WTC11 (cell line): Measurements from ENCODE around the gene TH. TPM values are rescaled to one million over a fixed set of nuclear protein-coding genes. Genes with fewer than 3 reads are reported as not detected.
A peak's percentile ranks its signal among the peaks of the same experiment; 100 is the strongest.

Experiments used
- ATAC-seq: fragments of 200-7000 bp; cut with Tn5 transposase; 2 replicates; pipeline ENCODE4 v1.10.0; 2021; ENCODE audit warnings: mild to moderate bottlenecking, moderate library complexity
- CTCF ChIA-PET: fragments of 300-600 bp; sonication (Branson Sonifier 250); formaldehyde crosslinking; loops from one replicate; lab custom pipeline; 2021; ENCODE audit warnings: antibody characterized with exemption; lab: Charles Lee
- POLR2A ChIA-PET: fragments of 350-600 bp; sonication (Branson Sonifier 250); formaldehyde crosslinking; loops from one replicate; lab custom pipeline; 2021; ENCODE audit warnings: antibody characterized with exemption; lab: Charles Lee
- DNase-seq: peaks from one replicate; pipeline ENCODE4 v3.0.0; 2021; ENCODE audit warnings: low spot score
- H3K27ac Mint-ChIP-seq: 2 replicates; pipeline ENCODE4 v1.8.0; 2021; ENCODE audit warnings: mixed read lengths
- H3K27me3 Mint-ChIP-seq: 2 replicates; pipeline ENCODE4 v1.8.0; 2021; ENCODE audit warnings: low read depth, mild to moderate bottlenecking, moderate library complexity, mixed read lengths
- H3K36me3 Mint-ChIP-seq: 2 replicates; pipeline ENCODE4 v1.8.0; 2021; ENCODE audit warnings: mixed read lengths
- H3K4me1 Mint-ChIP-seq: 2 replicates; pipeline ENCODE4 v1.8.0; 2022; ENCODE audit warnings: mixed read lengths
- H3K4me3 Mint-ChIP-seq: 2 replicates; pipeline ENCODE4 v1.8.0; 2021; ENCODE audit warnings: mild to moderate bottlenecking, moderate library complexity, mixed read lengths
- H3K9me3 Mint-ChIP-seq: 2 replicates; pipeline ENCODE4 v1.8.0; 2021; ENCODE audit warnings: mixed read lengths
- EMX1 ChIP-seq: fragments of 250-450 bp; sonication (Bioruptor Pico); IDR thresholded peaks from 2 replicates; pipeline ENCODE4 v1.8.0; 2021; ENCODE audit warnings: mild to moderate bottlenecking
- ESRRA ChIP-seq: sonication (generic); formaldehyde crosslinking; IDR thresholded peaks from 2 replicates; pipeline ENCODE4 v1.8.1; 2022; ENCODE audit warnings: mild to moderate bottlenecking, missing genetic modification reagents, borderline replicate concordance
- JAZF1 ChIP-seq: fragments of 250-450 bp; sonication (Bioruptor Pico); IDR thresholded peaks from 2 replicates; pipeline ENCODE4 v1.9.0; 2021; ENCODE audit warnings: moderate library complexity, mild to moderate bottlenecking, inconsistent platforms
- JUN ChIP-seq: sonication (generic); formaldehyde crosslinking; IDR thresholded peaks from 2 replicates; pipeline ENCODE4 v1.8.0; 2023; ENCODE audit warnings: mild to moderate bottlenecking, missing genetic modification reagents
- MXD4 ChIP-seq: fragments of 250-450 bp; sonication (Bioruptor Pico); IDR thresholded peaks from 2 replicates; pipeline ENCODE4 v1.8.0; 2021; ENCODE audit warnings: mild to moderate bottlenecking, moderate library complexity, borderline replicate concordance
- SOX15 ChIP-seq: fragments of 250-450 bp; sonication (Bioruptor Pico); IDR thresholded peaks from 2 replicates; pipeline ENCODE4 v1.9.0; 2021; ENCODE audit warnings: mild to moderate bottlenecking
- TCF7 ChIP-seq: sonication (generic); formaldehyde crosslinking; IDR thresholded peaks from 2 replicates; pipeline ENCODE4 v1.8.0; 2022; ENCODE audit warnings: mild to moderate bottlenecking, low read depth, missing genetic modification reagents, moderate library complexity
- TEAD1 ChIP-seq: sonication (generic); formaldehyde crosslinking; IDR thresholded peaks from 2 replicates; pipeline ENCODE4 v1.8.0; 2022; ENCODE audit warnings: mild to moderate bottlenecking, missing genetic modification reagents
- TP53 ChIP-seq: sonication (generic); formaldehyde crosslinking; IDR thresholded peaks from 2 replicates; pipeline ENCODE4 v1.8.1; 2023; ENCODE audit warnings: mild to moderate bottlenecking, missing genetic modification reagents
- ZBTB21 ChIP-seq: sonication (generic); formaldehyde crosslinking; IDR thresholded peaks from 2 replicates; pipeline ENCODE4 v1.8.1; 2023; ENCODE audit warnings: mild to moderate bottlenecking, missing genetic modification reagents, borderline replicate concordance
- total RNA-seq: library from RNA; stranded (reverse); gene quantifications from 3 replicates; pipeline ENCODE4 v1.2.3, GENCODE V29; 2021
- TF ChIP-seq, protein P1 (sequence below): sonication (generic); formaldehyde crosslinking; IDR thresholded peaks from 2 replicates; pipeline ENCODE4 v1.8.1; 2023; ENCODE audit warnings: mild to moderate bottlenecking, missing genetic modification reagents
- TF ChIP-seq, protein P2 (sequence below): fragments of 250-450 bp; sonication (Bioruptor Pico); IDR thresholded peaks from 2 replicates; pipeline ENCODE4 v1.8.0; 2021; ENCODE audit warnings: mild to moderate bottlenecking
- TF ChIP-seq, protein P3 (sequence below): sonication (generic); formaldehyde crosslinking; IDR thresholded peaks from 2 replicates; pipeline ENCODE4 v1.8.1; 2023; ENCODE audit warnings: mild to moderate bottlenecking, missing genetic modification reagents, moderate library complexity
- TF ChIP-seq, protein P4 (sequence below): sonication (generic); formaldehyde crosslinking; IDR thresholded peaks from 2 replicates; pipeline ENCODE4 v1.8.1; 2023; ENCODE audit warnings: mild to moderate bottlenecking, missing genetic modification reagents, moderate library complexity
- TF ChIP-seq, protein P5 (sequence below): sonication (generic); formaldehyde crosslinking; IDR thresholded peaks from 2 replicates; pipeline ENCODE4 v1.8.0; 2023; ENCODE audit warnings: mild to moderate bottlenecking, missing genetic modification reagents
- TF ChIP-seq, protein P6 (sequence below): sonication (generic); formaldehyde crosslinking; IDR thresholded peaks from 2 replicates; pipeline ENCODE4 v1.8.0; 2023; ENCODE audit warnings: missing genetic modification reagents
- TF ChIP-seq, protein P7 (sequence below): sonication (generic); formaldehyde crosslinking; IDR thresholded peaks from 2 replicates; pipeline ENCODE4 v1.8.0; 2022; ENCODE audit warnings: mild to moderate bottlenecking, missing genetic modification reagents

TH gene
- total RNA-seq, 1 experiment from 2014 or later: not detected

DNA sequence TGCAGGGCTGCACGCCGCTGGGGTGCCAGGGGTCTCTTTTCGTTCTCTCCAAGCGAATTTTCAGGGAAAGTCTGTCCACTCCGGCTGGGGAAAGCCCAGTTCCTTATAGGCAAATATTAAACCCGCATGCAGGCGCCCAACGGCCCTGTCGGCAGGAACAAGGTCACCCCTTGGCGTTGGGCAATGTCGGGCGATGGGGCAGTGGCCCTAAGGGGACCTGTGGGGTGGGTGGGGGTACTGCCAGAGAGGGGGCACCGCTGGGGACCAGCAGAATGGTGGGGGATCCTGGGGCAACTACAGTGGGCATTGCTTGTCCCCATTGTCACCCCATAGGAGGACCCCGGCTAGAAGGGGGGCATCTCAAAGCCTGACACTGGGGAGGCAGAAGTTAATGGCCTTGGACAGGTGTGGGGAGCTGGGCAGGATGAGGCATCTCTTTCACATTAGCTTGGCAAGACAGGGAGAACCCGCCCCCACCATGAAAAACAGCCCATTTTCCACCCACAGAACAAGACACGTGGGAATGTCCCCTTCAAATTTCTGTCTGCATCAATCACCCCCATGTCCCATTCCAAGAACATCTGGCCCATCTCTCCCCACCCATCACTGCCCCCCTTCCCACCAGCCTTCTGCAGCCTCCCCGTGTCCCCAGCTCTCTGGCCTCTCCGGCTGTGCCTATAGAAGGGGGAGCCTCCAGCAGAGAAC is 26.9 kb downstream of the TH start (continued):
- TF ChIP-seq, protein P1, sequence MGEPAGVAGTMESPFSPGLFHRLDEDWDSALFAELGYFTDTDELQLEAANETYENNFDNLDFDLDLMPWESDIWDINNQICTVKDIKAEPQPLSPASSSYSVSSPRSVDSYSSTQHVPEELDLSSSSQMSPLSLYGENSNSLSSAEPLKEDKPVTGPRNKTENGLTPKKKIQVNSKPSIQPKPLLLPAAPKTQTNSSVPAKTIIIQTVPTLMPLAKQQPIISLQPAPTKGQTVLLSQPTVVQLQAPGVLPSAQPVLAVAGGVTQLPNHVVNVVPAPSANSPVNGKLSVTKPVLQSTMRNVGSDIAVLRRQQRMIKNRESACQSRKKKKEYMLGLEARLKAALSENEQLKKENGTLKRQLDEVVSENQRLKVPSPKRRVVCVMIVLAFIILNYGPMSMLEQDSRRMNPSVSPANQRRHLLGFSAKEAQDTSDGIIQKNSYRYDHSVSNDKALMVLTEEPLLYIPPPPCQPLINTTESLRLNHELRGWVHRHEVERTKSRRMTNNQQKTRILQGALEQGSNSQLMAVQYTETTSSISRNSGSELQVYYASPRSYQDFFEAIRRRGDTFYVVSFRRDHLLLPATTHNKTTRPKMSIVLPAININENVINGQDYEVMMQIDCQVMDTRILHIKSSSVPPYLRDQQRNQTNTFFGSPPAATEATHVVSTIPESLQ (CRISPR knock-in tag): no peak

DNA sequence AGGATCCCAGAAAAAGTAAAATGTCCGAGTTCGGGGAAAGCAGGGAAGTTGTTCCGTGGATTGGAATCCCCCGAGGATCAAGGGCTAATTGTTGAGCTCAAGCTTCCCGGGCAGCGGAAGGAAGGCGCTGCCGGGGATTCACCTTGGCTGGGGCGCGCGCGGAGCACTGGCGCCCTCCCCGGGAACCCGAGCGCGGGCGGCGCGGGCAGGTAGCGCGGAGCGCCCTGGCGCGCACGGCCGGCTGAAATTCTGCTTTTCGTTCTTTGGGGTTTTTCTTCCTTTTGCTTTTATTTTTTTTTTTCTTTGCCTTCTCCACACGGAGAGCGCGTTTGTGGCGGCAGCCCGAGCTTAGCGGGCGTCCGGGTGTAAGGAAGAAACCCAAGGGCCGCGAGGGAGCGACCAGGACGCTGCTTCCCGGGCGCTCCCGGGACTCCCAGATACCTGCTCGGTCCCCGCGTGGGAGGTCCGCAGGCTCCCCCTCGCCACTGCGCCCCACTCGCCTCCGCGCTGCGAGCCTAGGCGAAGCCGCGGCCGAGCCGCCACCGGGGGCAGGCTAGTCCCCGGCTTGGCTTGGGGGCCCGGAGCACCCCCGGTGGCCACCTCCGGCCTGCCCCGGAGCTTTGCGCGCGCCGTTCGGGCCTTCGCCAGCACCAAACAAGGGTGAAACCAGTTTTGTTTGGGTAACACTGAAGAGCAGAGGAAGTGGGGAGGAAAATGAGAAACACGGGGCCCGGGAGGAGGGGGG is 27.6 kb downstream of the TH start:
- POLR2A ChIA-PET: no interaction called here
- peak overlapping the region; percentile 48 for H3K4me3 Mint-ChIP-seq
- 0 out of 2 replicates have a peak, but pooled peaks have one; percentile 8 for ATAC-seq

DNA sequence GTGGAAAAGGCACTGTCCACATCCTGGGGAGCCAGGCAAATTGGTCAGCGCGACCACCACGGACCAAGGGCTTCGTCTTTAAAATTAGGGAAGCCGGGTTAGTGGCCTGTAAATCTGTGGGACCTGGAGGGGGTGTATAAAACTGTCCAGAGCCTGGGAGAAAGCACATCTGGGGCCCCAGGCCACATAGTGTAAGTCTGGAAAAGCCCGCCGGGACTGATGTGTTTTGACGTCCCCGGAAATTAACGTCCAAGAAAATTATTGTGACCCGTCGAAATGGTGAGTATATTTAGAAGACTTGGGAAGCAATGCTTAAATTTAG is 28.2 kb downstream of the TH start:
- H3K27me3 Mint-ChIP-seq: peaks cover 90% of the 10 kb centered on the region
- H3K4me1 Mint-ChIP-seq: peaks cover 12% of the 10 kb centered on the region; the same call in 1 of the 2 replicates
- H3K27ac Mint-ChIP-seq: no peak overlapping the region
- POLR2A ChIA-PET: no interaction called here
- no peak for TF ChIP-seq TP53
- TF ChIP-seq TEAD1 (CRISPR knock-in tag): no peak
- TF ChIP-seq TCF7 (CRISPR knock-in tag): no peak
- no peak for TF ChIP-seq JAZF1 (CRISPR knock-in tag)
- TF ChIP-seq MXD4 (CRISPR knock-in tag): no peak
- TF ChIP-seq, protein P2, sequence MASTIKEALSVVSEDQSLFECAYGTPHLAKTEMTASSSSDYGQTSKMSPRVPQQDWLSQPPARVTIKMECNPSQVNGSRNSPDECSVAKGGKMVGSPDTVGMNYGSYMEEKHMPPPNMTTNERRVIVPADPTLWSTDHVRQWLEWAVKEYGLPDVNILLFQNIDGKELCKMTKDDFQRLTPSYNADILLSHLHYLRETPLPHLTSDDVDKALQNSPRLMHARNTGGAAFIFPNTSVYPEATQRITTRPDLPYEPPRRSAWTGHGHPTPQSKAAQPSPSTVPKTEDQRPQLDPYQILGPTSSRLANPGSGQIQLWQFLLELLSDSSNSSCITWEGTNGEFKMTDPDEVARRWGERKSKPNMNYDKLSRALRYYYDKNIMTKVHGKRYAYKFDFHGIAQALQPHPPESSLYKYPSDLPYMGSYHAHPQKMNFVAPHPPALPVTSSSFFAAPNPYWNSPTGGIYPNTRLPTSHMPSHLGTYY (CRISPR knock-in tag): no peak
- TF ChIP-seq, all 79 proteins: peak for 0
- Mint-ChIP-seq H3K9me3 (no peaks in the 10 kb centered on the region), H3K36me3 (peaks cover 5% of the 10 kb centered on the region), H3K4me3 (peak overlapping the region; percentile 48)
- CTCF ChIA-PET: interaction anchor here (0.8 to 18.6 kb wide), 8 partner anchors 8 to 491 kb away, joined by 4 to 761 read pairs (median 6); no protein-coding TSS in a partner anchor
- DNase-seq (no peak), ATAC-seq (no peak)

More for the DNA sequence above, 27.6 kb downstream of the TH start:
- H3K9me3 Mint-ChIP-seq: no peaks in the 10 kb centered on the region
- DNase-seq: peak; percentile 41
- H3K27me3 Mint-ChIP-seq: peaks cover 92% of the 10 kb centered on the region
- H3K27ac Mint-ChIP-seq: no peak overlapping the region
- H3K36me3 Mint-ChIP-seq: peaks cover 5% of the 10 kb centered on the region
- H3K4me1 Mint-ChIP-seq: peaks cover 12% of the 10 kb centered on the region; the same call in 1 of the 2 replicates
- TF ChIP-seq, protein P3, sequence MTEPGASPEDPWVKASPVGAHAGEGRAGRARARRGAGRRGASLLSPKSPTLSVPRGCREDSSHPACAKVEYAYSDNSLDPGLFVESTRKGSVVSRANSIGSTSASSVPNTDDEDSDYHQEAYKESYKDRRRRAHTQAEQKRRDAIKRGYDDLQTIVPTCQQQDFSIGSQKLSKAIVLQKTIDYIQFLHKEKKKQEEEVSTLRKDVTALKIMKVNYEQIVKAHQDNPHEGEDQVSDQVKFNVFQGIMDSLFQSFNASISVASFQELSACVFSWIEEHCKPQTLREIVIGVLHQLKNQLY (CRISPR knock-in tag): no peak
- TF ChIP-seq JUN (CRISPR knock-in tag) (no peak), EMX1 (CRISPR knock-in tag) (no peak)
- TF ChIP-seq, protein P4, sequence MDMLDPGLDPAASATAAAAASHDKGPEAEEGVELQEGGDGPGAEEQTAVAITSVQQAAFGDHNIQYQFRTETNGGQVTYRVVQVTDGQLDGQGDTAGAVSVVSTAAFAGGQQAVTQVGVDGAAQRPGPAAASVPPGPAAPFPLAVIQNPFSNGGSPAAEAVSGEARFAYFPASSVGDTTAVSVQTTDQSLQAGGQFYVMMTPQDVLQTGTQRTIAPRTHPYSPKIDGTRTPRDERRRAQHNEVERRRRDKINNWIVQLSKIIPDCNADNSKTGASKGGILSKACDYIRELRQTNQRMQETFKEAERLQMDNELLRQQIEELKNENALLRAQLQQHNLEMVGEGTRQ: no peak
- CTCF ChIA-PET: interaction anchor here (0.5 to 18.6 kb wide), 11 partner anchors 7 to 491 kb away, joined by 3 to 761 read pairs (median 5); no protein-coding TSS in a partner anchor

DNA sequence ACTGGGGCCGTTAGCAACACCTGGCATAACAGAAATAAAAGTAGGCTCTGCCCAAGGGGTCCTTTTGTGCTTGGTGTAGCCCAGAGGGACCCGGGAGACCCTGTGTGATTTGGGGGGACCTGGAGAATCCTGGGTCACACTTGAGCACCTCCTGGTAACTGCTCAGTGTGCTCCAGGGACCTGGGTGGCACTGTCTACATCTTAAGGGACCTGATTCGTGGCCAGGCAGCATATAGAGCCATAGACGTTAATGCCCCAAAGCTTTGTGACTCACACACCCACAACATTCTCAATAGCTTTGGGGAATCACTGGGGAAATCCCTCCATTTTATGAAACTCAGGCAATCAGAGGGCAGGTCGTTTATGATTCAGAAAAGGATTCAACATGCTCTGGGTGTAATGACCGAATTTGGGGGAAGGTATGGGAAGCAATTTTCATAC is 28.8 kb downstream of the TH start:
- H3K4me3 Mint-ChIP-seq: peak overlapping the region; percentile 11; the same call in 1 of the 2 replicates
- DNase-seq (no peak), ATAC-seq (no peak)
- H3K9me3 Mint-ChIP-seq: no peaks in the 10 kb centered on the region
- POLR2A ChIA-PET: no interaction called here
- peaks cover 5% of the 10 kb centered on the region for H3K36me3 Mint-ChIP-seq
- CTCF ChIA-PET: interaction anchor here (1.6 to 18.6 kb wide), 5 partner anchors 8 to 141 kb away, joined by 4 to 761 read pairs (median 9); no protein-coding TSS in a partner anchor
- H3K4me1 Mint-ChIP-seq: peaks cover 12% of the 10 kb centered on the region; the same call in 1 of the 2 replicates
- H3K27ac Mint-ChIP-seq: no peak overlapping the region
- peaks cover 88% of the 10 kb centered on the region for H3K27me3 Mint-ChIP-seq
- TF ChIP-seq ZBTB21 (CRISPR knock-in tag): no peak
- TF ChIP-seq SOX15 (CRISPR knock-in tag): no peak
- TF ChIP-seq, protein P5, sequence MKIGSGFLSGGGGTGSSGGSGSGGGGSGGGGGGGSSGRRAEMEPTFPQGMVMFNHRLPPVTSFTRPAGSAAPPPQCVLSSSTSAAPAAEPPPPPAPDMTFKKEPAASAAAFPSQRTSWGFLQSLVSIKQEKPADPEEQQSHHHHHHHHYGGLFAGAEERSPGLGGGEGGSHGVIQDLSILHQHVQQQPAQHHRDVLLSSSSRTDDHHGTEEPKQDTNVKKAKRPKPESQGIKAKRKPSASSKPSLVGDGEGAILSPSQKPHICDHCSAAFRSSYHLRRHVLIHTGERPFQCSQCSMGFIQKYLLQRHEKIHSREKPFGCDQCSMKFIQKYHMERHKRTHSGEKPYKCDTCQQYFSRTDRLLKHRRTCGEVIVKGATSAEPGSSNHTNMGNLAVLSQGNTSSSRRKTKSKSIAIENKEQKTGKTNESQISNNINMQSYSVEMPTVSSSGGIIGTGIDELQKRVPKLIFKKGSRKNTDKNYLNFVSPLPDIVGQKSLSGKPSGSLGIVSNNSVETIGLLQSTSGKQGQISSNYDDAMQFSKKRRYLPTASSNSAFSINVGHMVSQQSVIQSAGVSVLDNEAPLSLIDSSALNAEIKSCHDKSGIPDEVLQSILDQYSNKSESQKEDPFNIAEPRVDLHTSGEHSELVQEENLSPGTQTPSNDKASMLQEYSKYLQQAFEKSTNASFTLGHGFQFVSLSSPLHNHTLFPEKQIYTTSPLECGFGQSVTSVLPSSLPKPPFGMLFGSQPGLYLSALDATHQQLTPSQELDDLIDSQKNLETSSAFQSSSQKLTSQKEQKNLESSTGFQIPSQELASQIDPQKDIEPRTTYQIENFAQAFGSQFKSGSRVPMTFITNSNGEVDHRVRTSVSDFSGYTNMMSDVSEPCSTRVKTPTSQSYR (CRISPR knock-in tag): no peak
- TF ChIP-seq, protein P6, sequence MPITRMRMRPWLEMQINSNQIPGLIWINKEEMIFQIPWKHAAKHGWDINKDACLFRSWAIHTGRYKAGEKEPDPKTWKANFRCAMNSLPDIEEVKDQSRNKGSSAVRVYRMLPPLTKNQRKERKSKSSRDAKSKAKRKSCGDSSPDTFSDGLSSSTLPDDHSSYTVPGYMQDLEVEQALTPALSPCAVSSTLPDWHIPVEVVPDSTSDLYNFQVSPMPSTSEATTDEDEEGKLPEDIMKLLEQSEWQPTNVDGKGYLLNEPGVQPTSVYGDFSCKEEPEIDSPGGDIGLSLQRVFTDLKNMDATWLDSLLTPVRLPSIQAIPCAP (CRISPR knock-in tag): no peak
- TF ChIP-seq, protein P7, sequence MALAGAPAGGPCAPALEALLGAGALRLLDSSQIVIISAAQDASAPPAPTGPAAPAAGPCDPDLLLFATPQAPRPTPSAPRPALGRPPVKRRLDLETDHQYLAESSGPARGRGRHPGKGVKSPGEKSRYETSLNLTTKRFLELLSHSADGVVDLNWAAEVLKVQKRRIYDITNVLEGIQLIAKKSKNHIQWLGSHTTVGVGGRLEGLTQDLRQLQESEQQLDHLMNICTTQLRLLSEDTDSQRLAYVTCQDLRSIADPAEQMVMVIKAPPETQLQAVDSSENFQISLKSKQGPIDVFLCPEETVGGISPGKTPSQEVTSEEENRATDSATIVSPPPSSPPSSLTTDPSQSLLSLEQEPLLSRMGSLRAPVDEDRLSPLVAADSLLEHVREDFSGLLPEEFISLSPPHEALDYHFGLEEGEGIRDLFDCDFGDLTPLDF (CRISPR knock-in tag): no peak
- TF ChIP-seq ESRRA (CRISPR knock-in tag): no peak
- no peak for TF ChIP-seq TEAD1 (CRISPR knock-in tag)
